ENCODE measurements around the gene GPRC5A. TPM values are rescaled to one million over a fixed set of nuclear protein-coding genes. Genes with fewer than 3 reads are reported as not detected.

GPRC5A gene
- total and polyA plus RNA-seq, 2 of the 13 experiments (the other 11 are each of a cell fraction or from before 2014, with no cell fraction given): 0.27 to 3.0 TPM

DNA sequence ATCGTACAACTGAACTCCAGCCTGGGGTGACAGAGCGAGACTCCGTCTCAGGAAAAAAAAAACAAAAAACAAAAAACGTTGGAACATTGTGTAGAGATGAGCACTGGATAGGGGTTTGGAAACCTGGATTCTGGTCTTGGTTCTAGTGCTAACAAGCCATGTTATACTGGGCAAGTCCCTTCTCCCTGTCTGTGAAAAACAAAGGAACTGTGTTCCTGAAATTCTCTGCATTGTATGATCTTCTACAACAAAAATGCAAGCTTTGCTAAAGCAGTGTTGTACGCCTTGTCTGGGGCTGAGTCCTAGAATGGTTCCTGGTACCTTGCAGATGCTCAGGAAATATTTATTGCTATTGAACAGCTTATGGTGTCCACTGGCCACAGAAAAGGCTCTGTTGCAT, 47.2 kb downstream of the GPRC5A start:
- ChIA-PET CTCF (ENCODE audit: low intra/inter-chr PET ratio, low total read pairs) (no interaction called here), POLR2A (no interaction called here)
- in situ Hi-C loops (cut with HindIII; ENCODE audit: extremely low pct_ligation_motif_present, low pct_unique_long_range_greater_than_20kb): no loop called here
- H3K4me1 ChIP-seq (ENCODE audit: insufficient read depth, low read length): peaks cover under 1% of the 10 kb centered on the region
- H3K27ac ChIP-seq (ENCODE audit: extremely low read length, insufficient read depth, low read length): no peak overlapping the region
- no peak for FAIRE-seq
- H2AFZ ChIP-seq (ENCODE audit: low read length): no peak overlapping the region
- no peak overlapping the region for H3K4me3 ChIP-seq (replicated peaks in 1 of 3; ENCODE audit: insufficient read depth in 1 of 3, low read depth in 2 of 3, low read length in 3 of 3)
- no peak overlapping the region for H3K9ac ChIP-seq (ENCODE audit: insufficient read depth, low read depth, low read length)
- H3K9me3 ChIP-seq (ENCODE audit: low read length): no peaks in the 10 kb centered on the region
- BruUV-seq (replicated peaks): no TSS peak
- no peaks in the 10 kb centered on the region; a peak in 1 of 5 replicates for H3K27me3 ChIP-seq (ENCODE audit: control insufficient read depth in 1 of 2, insufficient read depth in 2 of 2, low read length in 2 of 2)
- no peak for ATAC-seq
- no peaks in the 10 kb centered on the region for H3K79me2 ChIP-seq (ENCODE audit: insufficient read depth, low read length)
- intact Hi-C loops (cut with micrococcal nuclease; ENCODE audit: unreplicated experiment): no loop called here
- peaks cover 0 to 4% of the 10 kb centered on the region in 2 experiments; a peak in 1 of 5 replicates for H3K36me3 ChIP-seq (replicated peaks in 1 of 2; ENCODE audit: control insufficient read depth in 1 of 2, insufficient read depth in 2 of 2, low read length in 2 of 2)
- DNase-seq (ENCODE audit: low spot score): no peak
- H3K4me2 ChIP-seq (ENCODE audit: low read depth, low read length): no peak overlapping the region
- no peak for TF ChIP-seq CCAR2 (optimal IDR thresholded peaks at IDR 0.05; ENCODE audit: low read depth, low read length)
- no peak for TF ChIP-seq LRRFIP1 (CRISPR knock-in tag; conservative IDR thresholded peaks at IDR 0.05)
- TF ChIP-seq HIC2 (CRISPR knock-in tag; IDR thresholded peaks at IDR 0.05; ENCODE audit: low read depth): no peak
- no peak for TF ChIP-seq MTA1 (CRISPR knock-in tag; IDR thresholded peaks at IDR 0.05; ENCODE audit: borderline replicate concordance)
- no peak for TF ChIP-seq MTERF4 (CRISPR knock-in tag; IDR thresholded peaks at IDR 0.05)
- 82% methylated on average over 5 of the region's 5 CpGs for WGBS (ENCODE audit: low lambda C conversion rate)
- H4K20me1 ChIP-seq (ENCODE audit: insufficient read depth, low read length): no peaks in the 10 kb centered on the region
